Measurements from ENCODE around the gene ASB16.

Gene ASB16

GRCh38 chr17:44197980-44198720, 27.6 kb downstream of the ASB16 start:
- H3K9me3 ChIP-seq (ENCODE audit: control insufficient read depth, low read length), result no peaks in the 10 kb centered on the region
- peak overlapping the region; percentile 83 for H3K4me3 ChIP-seq (ENCODE audit: low read length)
- H3K9ac ChIP-seq (ENCODE audit: low read length), result peak overlapping the region; percentile 96
- H3K27me3 ChIP-seq (ENCODE audit: control insufficient read depth, insufficient read depth, low read length), result no peaks in the 10 kb centered on the region
- no peaks in the 10 kb centered on the region for H3K36me3 ChIP-seq (ENCODE audit: control insufficient read depth, insufficient read depth, low read length)
- peaks cover 14% of the 10 kb centered on the region for H3K4me1 ChIP-seq (ENCODE audit: control insufficient read depth, insufficient read depth, low read length)

- H3K9ac ChIP-seq (ENCODE audit: low read length), result peak overlapping the region; percentile 96
- no peaks in the 10 kb centered on the region for H3K27me3 ChIP-seq (ENCODE audit: control insufficient read depth, insufficient read depth, low read length)
- H3K36me3 ChIP-seq (ENCODE audit: control insufficient read depth, insufficient read depth, low read length), result no peaks in the 10 kb centered on the region
- H3K4me3 ChIP-seq (ENCODE audit: low read length), result peak overlapping the region; percentile 83
- no peaks in the 10 kb centered on the region for H3K9me3 ChIP-seq (ENCODE audit: control insufficient read depth, low read length)
- H3K4me1 ChIP-seq (ENCODE audit: control insufficient read depth, insufficient read depth, low read length), result peaks cover 20% of the 10 kb centered on the region
Observed at GRCh38 chr17:44198721-44199552, 28.4 kb downstream of the ASB16 start.

GRCh38 chr17:44199553-44200477, 29.3 kb downstream of the ASB16 start, which contains the start of gene ATXN7L3:
ATXN7L3 (minus strand) TSS chr17:44199884; CDS start chr17:44198070, 1,814 bp downstream.
- Histone ChIP-seq H3K4me3 (ENCODE audit: low read length) (peak within 1 kb of the TSS; percentile 83), H3K27me3 (ENCODE audit: control insufficient read depth, insufficient read depth, low read length) (no peaks in the 10 kb centered on the region), H3K36me3 (ENCODE audit: control insufficient read depth, insufficient read depth, low read length) (no peaks in the 10 kb centered on the region)

DNA sequence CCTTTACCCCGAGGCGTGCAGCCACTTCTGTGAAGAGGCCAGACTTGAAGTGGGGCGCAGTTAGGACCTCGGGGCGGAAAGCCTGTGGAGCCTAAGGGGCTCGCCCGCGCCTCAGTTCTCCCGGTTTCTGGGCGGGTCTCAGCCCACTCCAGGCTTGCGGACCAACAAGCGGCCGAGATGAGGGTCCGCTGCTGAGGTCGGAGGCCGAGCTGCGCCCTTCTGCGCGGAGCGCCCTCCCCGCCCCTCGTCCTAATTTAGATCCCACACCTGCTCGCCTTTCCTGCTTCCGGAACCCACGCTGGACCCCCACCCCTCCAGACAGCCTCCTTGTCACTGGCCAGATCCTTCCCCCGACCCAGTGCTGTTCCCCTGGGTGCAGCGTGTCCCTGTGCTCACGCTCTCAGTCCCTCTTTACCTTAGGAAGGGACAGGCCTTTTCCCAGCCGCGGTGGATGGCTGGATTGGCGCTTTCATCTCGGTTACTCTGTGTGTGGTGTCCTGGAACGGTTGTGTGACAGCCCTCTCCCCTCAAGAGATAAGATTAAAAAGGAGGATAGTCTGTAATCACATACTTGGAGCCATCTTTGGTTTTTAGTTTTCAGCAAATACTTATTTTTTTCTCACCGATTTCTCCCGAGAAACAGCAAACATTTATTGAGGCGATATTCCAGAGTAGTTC, 30.1 kb downstream of the ASB16 start:
- Histone ChIP-seq H3K9me3 (ENCODE audit: control insufficient read depth, low read length) (no peaks in the 10 kb centered on the region), H3K4me3 (ENCODE audit: low read length) (peak overlapping the region; percentile 35), H3K4me1 (ENCODE audit: control insufficient read depth, insufficient read depth, low read length) (peaks cover 27% of the 10 kb centered on the region), H3K9ac (ENCODE audit: low read length) (peak overlapping the region; percentile 92), H3K36me3 (ENCODE audit: control insufficient read depth, insufficient read depth, low read length) (no peaks in the 10 kb centered on the region), H3K27me3 (ENCODE audit: control insufficient read depth, insufficient read depth, low read length) (no peaks in the 10 kb centered on the region)

More at GRCh38 chr17:44199553-44200477, 29.3 kb downstream of the ASB16 start, which contains the start of gene ATXN7L3:
- Histone ChIP-seq H3K4me1 (ENCODE audit: control insufficient read depth, insufficient read depth, low read length) (peaks cover 27% of the 10 kb centered on the region), H3K9me3 (ENCODE audit: control insufficient read depth, low read length) (no peaks in the 10 kb centered on the region), H3K9ac (ENCODE audit: low read length) (peak within 1 kb of the TSS; percentile 96)

DNA sequence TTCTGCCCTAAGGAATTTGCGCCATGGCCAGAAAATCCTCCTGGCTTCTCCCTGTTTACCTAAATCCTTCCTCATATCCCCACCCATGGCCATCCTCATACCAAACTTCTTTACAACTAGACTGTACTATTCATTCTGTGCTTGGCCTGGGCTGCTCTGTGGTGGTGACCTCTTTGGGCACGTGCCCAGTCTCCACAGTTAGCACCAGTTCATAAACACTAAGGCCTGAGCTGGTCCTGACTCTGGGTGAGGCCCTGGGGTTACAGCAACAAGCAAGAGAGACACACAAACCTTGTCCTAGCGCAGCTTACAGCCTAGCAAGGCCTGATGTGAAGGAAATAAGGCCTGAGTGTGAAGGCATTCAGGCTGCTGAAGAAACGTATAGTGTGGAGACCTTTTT, 32.3 kb downstream of the ASB16 start:
- Histone ChIP-seq H3K4me1 (ENCODE audit: control insufficient read depth, insufficient read depth, low read length) (peaks cover 26% of the 10 kb centered on the region), H3K4me3 (ENCODE audit: low read length) (no peak overlapping the region), H3K9me3 (ENCODE audit: control insufficient read depth, low read length) (no peaks in the 10 kb centered on the region), H3K9ac (ENCODE audit: low read length) (no peak overlapping the region), H3K27me3 (ENCODE audit: control insufficient read depth, insufficient read depth, low read length) (no peaks in the 10 kb centered on the region), H3K36me3 (ENCODE audit: control insufficient read depth, insufficient read depth, low read length) (peaks cover 7% of the 10 kb centered on the region)

- Histone ChIP-seq H3K4me1 (ENCODE audit: control insufficient read depth, insufficient read depth, low read length) (peaks cover 18% of the 10 kb centered on the region), H3K9me3 (ENCODE audit: control insufficient read depth, low read length) (no peaks in the 10 kb centered on the region), H3K36me3 (ENCODE audit: control insufficient read depth, insufficient read depth, low read length) (peaks cover 14% of the 10 kb centered on the region), H3K4me3 (ENCODE audit: low read length) (no peak overlapping the region), H3K9ac (ENCODE audit: low read length) (no peak overlapping the region), H3K27me3 (ENCODE audit: control insufficient read depth, insufficient read depth, low read length) (no peaks in the 10 kb centered on the region)
Observed at GRCh38 chr17:44203731-44204440, 33.4 kb downstream of the ASB16 start.

DNA sequence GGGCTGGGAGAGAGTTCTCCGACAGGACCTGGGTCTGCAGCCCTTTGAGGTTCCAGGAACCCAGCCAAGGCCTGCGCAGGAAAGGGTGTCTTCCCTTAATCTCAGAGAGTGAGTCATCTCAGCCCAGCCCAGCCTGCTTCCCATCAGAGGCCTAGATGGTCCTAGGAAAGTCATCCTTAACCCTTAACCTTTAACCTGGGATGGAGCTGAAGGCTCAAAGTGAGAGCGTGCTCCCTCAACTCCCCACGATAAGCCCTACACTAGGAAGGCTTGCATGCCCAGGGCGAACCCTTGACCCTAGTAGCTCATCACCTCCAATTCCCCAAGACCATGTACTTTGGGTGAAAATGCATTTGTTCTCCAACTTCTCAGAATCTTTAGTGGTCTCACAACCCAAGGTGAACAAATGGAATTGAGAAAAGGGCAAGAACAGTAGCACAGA, 34.0 kb downstream of the ASB16 start:
- Histone ChIP-seq H3K9ac (ENCODE audit: low read length) (no peak overlapping the region), H3K4me3 (ENCODE audit: low read length) (no peak overlapping the region), H3K27me3 (ENCODE audit: control insufficient read depth, insufficient read depth, low read length) (no peaks in the 10 kb centered on the region), H3K4me1 (ENCODE audit: control insufficient read depth, insufficient read depth, low read length) (peaks cover 18% of the 10 kb centered on the region), H3K9me3 (ENCODE audit: control insufficient read depth, low read length) (no peaks in the 10 kb centered on the region), H3K36me3 (ENCODE audit: control insufficient read depth, insufficient read depth, low read length) (peaks cover 18% of the 10 kb centered on the region)

DNA sequence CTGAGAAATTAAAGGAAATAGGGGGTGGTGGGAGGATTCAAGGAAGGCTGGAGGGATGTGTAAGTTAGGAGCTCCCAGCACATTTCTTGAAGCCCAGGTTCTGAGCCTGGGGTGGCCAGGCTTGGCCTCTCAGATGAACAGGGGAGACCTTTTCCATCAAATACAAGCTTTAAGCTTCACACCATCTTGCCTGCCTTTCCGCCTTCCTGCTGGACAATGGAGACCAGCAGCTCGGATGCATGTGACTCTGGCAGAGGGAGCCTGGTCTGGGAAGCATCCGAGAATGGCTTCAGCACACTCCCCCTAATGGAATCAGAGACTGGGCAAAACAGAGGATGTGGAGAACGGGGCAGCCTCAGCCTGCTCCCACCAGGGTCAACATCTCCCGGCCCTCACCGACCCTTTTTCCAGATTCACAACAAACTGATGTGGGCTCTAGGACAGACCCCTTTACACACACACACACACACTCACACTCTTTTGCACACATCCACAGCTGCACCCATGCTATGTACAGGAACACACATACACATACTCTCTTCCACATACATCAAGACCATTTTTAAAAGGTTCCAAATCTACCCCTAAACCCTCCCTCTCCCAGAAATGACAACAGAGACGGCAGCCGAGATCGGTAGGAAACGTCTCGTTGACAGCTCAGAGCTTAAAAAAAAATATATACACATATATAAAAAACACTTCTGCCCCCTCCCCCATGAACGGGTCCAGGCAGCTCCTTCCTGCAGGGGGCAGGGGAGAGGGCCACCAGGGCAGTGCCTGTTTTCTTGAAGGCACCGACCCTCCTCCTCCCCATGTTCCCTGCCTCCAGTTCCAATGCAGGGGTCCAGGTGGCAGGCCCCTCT, 35.7 kb downstream of the ASB16 start:
- Histone ChIP-seq H3K36me3 (ENCODE audit: control insufficient read depth, insufficient read depth, low read length) (peaks cover 30% of the 10 kb centered on the region), H3K9me3 (ENCODE audit: control insufficient read depth, low read length) (no peaks in the 10 kb centered on the region), H3K4me3 (ENCODE audit: low read length) (no peak overlapping the region), H3K9ac (ENCODE audit: low read length) (no peak overlapping the region), H3K4me1 (ENCODE audit: control insufficient read depth, insufficient read depth, low read length) (peaks cover 26% of the 10 kb centered on the region), H3K27me3 (ENCODE audit: control insufficient read depth, insufficient read depth, low read length) (no peaks in the 10 kb centered on the region)

- Histone ChIP-seq H3K4me1 (ENCODE audit: control insufficient read depth, insufficient read depth, low read length) (peaks cover 26% of the 10 kb centered on the region), H3K36me3 (ENCODE audit: control insufficient read depth, insufficient read depth, low read length) (peaks cover 36% of the 10 kb centered on the region)
Observed at GRCh38 chr17:44206825-44207155, 36.3 kb downstream of the ASB16 start.

GRCh38 chr17:44207319-44207718, 36.8 kb downstream of the ASB16 start:
- Histone ChIP-seq H3K4me1 (ENCODE audit: control insufficient read depth, insufficient read depth, low read length) (peaks cover 26% of the 10 kb centered on the region), H3K9ac (ENCODE audit: low read length) (no peak overlapping the region), H3K4me3 (ENCODE audit: low read length) (no peak overlapping the region), H3K36me3 (ENCODE audit: control insufficient read depth, insufficient read depth, low read length) (peaks cover 37% of the 10 kb centered on the region), H3K9me3 (ENCODE audit: control insufficient read depth, low read length) (no peaks in the 10 kb centered on the region), H3K27me3 (ENCODE audit: control insufficient read depth, insufficient read depth, low read length) (no peaks in the 10 kb centered on the region)

More at GRCh38 chr17:44206825-44207155, 36.3 kb downstream of the ASB16 start:
- no peaks in the 10 kb centered on the region for H3K27me3 ChIP-seq (ENCODE audit: control insufficient read depth, insufficient read depth, low read length)
- H3K4me3 ChIP-seq (ENCODE audit: low read length), result no peak overlapping the region
- H3K9me3 ChIP-seq (ENCODE audit: control insufficient read depth, low read length), result no peaks in the 10 kb centered on the region
- no peak overlapping the region for H3K9ac ChIP-seq (ENCODE audit: low read length)
